Parathyroid adenoma (tissue), 2 donors: ENCODE results near the gene METTL22.

Experiments
- H2AFZ ChIP-seq: fragments of 300-600 bp; sonication (generic); one replicate; pipeline ENCODE4 v1.7.0; 2017; ENCODE audit warnings: antibody characterized with exemption, mild to moderate bottlenecking
- H3K27ac ChIP-seq: fragments of 300-600 bp; sonication (generic); one replicate; pipeline ENCODE4 v1.7.0; 2017
- H3K27me3 ChIP-seq: fragments of 300-600 bp; sonication (generic); one replicate; pipeline ENCODE4 v1.7.0; 2017; ENCODE audit warnings: low read length; ENCODE audit not compliant: control insufficient read depth, insufficient read depth
- H3K36me3 ChIP-seq: fragments of 300-600 bp; sonication (generic); one replicate; pipeline ENCODE4 v1.7.0; 2017; ENCODE audit warnings: low read length; ENCODE audit not compliant: control insufficient read depth, insufficient read depth
- H3K4me1 ChIP-seq: fragments of 300-600 bp; sonication (generic); one replicate; pipeline ENCODE4 v1.7.0; 2017; ENCODE audit warnings: control low read depth
- H3K4me2 ChIP-seq: fragments of 300-600 bp; sonication (generic); one replicate; pipeline ENCODE4 v1.7.0; 2017; ENCODE audit warnings: low read length
- H3K4me3 ChIP-seq: fragments of 300-600 bp; sonication (generic); one replicate; pipeline ENCODE4 v1.7.0; 2017; ENCODE audit warnings: low read depth, low read length
- H3K79me2 ChIP-seq: fragments of 300-600 bp; sonication (generic); one replicate; pipeline ENCODE4 v1.7.0; 2017; ENCODE audit warnings: control low read depth
- H3K9ac ChIP-seq: fragments of 300-600 bp; sonication (generic); one replicate; pipeline ENCODE4 v1.7.0; 2017; ENCODE audit warnings: mild to moderate bottlenecking
- H3K9me3 ChIP-seq: fragments of 300-600 bp; sonication (generic); one replicate; pipeline ENCODE4 v1.7.0; 2017; ENCODE audit warnings: low read length; ENCODE audit not compliant: control insufficient read depth
- TF ChIP-seq, protein P1 (sequence below): fragments of 300-600 bp; sonication (generic); IDR thresholded peaks from one replicate; pipeline ENCODE4 v1.7.0; 2017; ENCODE audit warnings: antibody characterized with exemption, mild to moderate bottlenecking
- donor health status: primary hyperparathyroidism.

METTL22 gene

DNA sequence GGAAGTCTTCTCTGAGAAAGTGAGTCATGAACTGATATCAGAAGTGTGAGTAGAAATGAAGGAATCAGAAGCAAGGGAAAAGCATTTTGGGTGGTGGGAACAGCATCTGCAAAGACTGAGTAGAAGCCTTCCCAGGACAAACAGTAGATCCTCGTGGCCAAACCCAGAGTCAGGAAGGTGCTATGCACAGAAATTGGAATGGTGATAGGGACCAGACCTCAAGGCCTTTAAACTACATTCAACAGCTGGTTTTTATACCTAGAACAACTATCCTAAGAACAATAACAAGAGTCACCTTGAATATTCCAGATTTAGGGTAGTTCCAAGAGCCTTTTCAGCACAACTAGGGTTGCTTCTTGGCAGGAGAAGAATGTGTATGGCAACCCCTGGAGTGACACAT, 68.2 kb downstream of the METTL22 start:
- TF ChIP-seq, protein P1, sequence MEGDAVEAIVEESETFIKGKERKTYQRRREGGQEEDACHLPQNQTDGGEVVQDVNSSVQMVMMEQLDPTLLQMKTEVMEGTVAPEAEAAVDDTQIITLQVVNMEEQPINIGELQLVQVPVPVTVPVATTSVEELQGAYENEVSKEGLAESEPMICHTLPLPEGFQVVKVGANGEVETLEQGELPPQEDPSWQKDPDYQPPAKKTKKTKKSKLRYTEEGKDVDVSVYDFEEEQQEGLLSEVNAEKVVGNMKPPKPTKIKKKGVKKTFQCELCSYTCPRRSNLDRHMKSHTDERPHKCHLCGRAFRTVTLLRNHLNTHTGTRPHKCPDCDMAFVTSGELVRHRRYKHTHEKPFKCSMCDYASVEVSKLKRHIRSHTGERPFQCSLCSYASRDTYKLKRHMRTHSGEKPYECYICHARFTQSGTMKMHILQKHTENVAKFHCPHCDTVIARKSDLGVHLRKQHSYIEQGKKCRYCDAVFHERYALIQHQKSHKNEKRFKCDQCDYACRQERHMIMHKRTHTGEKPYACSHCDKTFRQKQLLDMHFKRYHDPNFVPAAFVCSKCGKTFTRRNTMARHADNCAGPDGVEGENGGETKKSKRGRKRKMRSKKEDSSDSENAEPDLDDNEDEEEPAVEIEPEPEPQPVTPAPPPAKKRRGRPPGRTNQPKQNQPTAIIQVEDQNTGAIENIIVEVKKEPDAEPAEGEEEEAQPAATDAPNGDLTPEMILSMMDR = no peak
- H3K4me3 ChIP-seq = no peak overlapping the region

DNA sequence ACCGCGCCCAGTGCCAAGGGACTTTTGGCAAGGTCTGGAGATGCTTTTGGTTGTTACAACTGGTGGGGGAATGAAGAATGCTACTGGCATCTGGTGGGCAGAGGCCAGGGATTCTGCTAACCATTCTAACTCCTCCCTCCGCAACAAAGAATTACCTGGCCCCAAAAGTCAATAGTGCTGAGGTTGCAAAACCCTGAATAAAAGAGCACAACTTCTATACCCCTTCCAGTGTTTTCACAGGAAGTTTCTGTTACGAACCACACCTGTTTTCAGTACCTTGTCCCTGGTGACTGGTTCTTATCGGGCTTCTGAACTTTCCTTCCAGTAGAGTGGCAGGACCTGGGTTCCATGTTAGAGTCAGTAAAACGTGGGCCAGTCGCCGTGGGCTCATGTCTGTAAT, 70.2 kb downstream of the METTL22 start:
- H3K79me2 ChIP-seq = no peaks in the 10 kb centered on the region
- TF ChIP-seq, protein P1 = no peak
- no peak overlapping the region for H3K27ac ChIP-seq

More for the DNA sequence above, 68.2 kb downstream of the METTL22 start:
- Histone ChIP-seq H3K9me3 (no peaks in the 10 kb centered on the region), H3K9ac (no peak overlapping the region), H2AFZ (no peak overlapping the region), H3K27ac (no peak overlapping the region), H3K27me3 (no peaks in the 10 kb centered on the region), H3K36me3 (no peaks in the 10 kb centered on the region), H3K4me1 (peaks cover 4% of the 10 kb centered on the region), H3K4me2 (no peak overlapping the region), H3K79me2 (no peaks in the 10 kb centered on the region)

DNA sequence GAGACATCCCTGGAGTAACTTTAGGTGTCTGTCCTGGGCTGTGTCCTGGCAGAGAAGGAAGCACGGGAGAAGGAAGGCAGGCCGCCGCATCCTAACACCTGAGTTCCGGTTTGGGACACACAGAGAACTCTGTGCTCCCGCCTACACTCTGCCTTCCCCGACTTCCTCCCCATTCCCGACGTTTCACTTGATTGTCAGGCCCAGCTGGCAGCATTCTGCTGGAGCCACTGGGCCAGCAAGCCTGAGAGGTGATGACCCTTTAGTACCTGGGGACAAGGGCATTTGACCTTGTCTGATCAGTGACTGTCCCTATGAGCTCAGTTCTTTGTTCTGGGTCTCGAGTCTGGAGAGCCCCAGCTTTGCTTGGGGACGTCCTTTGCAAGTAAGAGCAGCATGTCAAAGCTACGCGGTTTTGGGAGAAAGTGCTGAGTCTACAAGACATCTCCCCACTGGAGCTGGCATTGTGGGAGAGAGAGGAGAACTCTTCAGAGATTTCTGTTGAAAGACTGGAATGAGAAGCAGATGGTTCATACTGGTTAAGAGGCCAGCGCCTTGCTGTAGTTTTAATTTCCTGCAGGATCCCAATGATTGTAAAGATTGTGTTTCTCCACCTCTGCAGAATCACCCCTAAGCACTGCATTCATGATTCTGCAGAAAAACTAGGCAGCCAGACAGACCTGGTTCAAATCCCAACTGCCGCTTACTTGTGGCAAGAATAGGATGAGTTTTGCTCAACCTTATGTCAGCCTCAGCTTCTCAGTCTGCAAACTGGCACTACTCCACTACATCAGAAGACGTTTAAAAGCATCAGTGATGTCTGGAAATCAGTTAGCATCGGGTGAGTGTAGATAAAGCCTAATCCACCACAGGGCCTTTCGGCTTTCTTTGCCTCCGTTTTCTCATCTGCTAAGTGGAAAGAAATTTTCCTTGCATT, 73.6 kb downstream of the METTL22 start:
- Histone ChIP-seq H3K36me3 (no peaks in the 10 kb centered on the region), H3K9me3 (no peaks in the 10 kb centered on the region), H2AFZ (peak overlapping the region; percentile 70), H3K9ac (no peak overlapping the region), H3K79me2 (no peaks in the 10 kb centered on the region), H3K27ac (no peak overlapping the region), H3K27me3 (no peaks in the 10 kb centered on the region), H3K4me2 (no peak overlapping the region), H3K4me3 (no peak overlapping the region), H3K4me1 (no peaks in the 10 kb centered on the region)
- TF ChIP-seq, protein P1 = no peak

More for the DNA sequence above, 70.2 kb downstream of the METTL22 start:
- Histone ChIP-seq H3K4me1 (no peaks in the 10 kb centered on the region), H2AFZ (no peak overlapping the region), H3K36me3 (no peaks in the 10 kb centered on the region), H3K27me3 (no peaks in the 10 kb centered on the region), H3K4me2 (no peak overlapping the region), H3K9me3 (no peaks in the 10 kb centered on the region), H3K9ac (no peak overlapping the region), H3K4me3 (no peak overlapping the region)

DNA sequence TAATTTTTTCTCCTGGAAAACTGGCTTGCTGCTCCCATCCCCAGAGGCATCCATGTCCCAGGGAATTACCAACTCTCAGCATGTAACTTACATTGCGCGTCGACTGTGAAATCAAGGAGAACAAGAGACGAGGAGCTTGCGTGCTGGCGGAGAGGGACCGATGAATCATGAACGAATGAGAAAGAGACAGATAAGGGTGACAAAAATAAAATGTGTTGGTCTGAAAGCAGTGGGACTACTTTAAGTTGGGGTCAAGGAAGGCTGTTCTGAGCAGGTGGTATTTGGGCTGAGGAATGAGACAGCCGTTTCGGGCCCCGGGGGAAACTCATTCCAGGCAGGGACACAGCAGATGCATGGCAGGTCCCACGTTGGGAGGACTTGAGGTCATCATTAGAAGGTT, 75.4 kb downstream of the METTL22 start:
- Histone ChIP-seq H3K4me2 (no peak overlapping the region), H3K27ac (no peak overlapping the region), H3K36me3 (no peaks in the 10 kb centered on the region), H3K4me3 (no peak overlapping the region), H3K9ac (no peak overlapping the region), H3K79me2 (no peaks in the 10 kb centered on the region), H3K27me3 (no peaks in the 10 kb centered on the region), H2AFZ (no peak overlapping the region), H3K4me1 (no peaks in the 10 kb centered on the region), H3K9me3 (no peaks in the 10 kb centered on the region)
- TF ChIP-seq, protein P1 = no peak
